Spleen (tissue), 7 donors: ENCODE results near the gene SMPD1.

Experiments
- CTCF ChIP-seq, 11 experiments: fragments of 200-600 bp in 7 of 11; fragments of 450-650 bp in 4 of 11; sonication (generic) in 4 of 11; IDR thresholded peaks in 8 of 11; conservative IDR thresholded peaks in 3 of 11; 1 replicate in 7 of 11; 2 replicates in 4 of 11; pipeline versions ENCODE4 v1.4.0 to v1.8.0; 2016 to 2021; ENCODE audit warnings: antibody characterized with exemption in 11 of 11, inconsistent platforms in 4 of 11, mild to moderate bottlenecking in 1 of 11
- POLR2AphosphoS5 ChIP-seq, 3 donors: sonication (generic); formaldehyde crosslinking; IDR thresholded peaks; one replicate each; pipeline ENCODE4 v1.5.1; 2017; ENCODE audit warnings: antibody characterized with exemption in 3 of 3
- donor health status: DM: no; HTN: no; CAD: no; lungs with moderate emphysema.
- donor health status: DM: no; HTN: no; CAD: no.
- donor health status: DM: no; HTN: no; CAD: no.

GRCh38 chr11:6400431-6401345, 10.4 kb downstream of the SMPD1 start:
- no peak for TF ChIP-seq CTCF (IDR thresholded peaks at IDR 0.05 in 8 of 11, conservative IDR thresholded peaks at IDR 0.05 in 3 of 11)
- no peak for TF ChIP-seq POLR2AphosphoS5 (IDR thresholded peaks at IDR 0.05)
